H9 (cell line): ENCODE data around the gene TCOF1. TPM values are rescaled to one million over a fixed set of nuclear protein-coding genes. Genes with fewer than 3 reads are reported as not detected.

ENCODE experiments used
- DNase-seq: peaks from one replicate; pipeline ENCODE4 v3.0.0-alpha.2; 2017
- H2AFZ ChIP-seq: one replicate; pipeline ENCODE4 v1.6.1; 2013; ENCODE audit warnings: mild to moderate bottlenecking, low read length, control low read depth, moderate library complexity
- H2AK5ac ChIP-seq: 2 replicates; pipeline ENCODE4 v1.6.1; 2013; ENCODE audit warnings: low read length, control low read depth, mixed read lengths; ENCODE audit not compliant: insufficient read length
- H2BK120ac ChIP-seq: one replicate; pipeline ENCODE4 v1.6.1; 2013; ENCODE audit warnings: low read depth, mild to moderate bottlenecking, low read length, control low read depth, inconsistent platforms; ENCODE audit not compliant: poor library complexity, severe bottlenecking
- H2BK12ac ChIP-seq: 2 replicates; pipeline ENCODE4 v1.6.1; 2013; ENCODE audit warnings: low read length, control low read depth, mixed read lengths, low read depth; ENCODE audit not compliant: insufficient read length
- H2BK15ac ChIP-seq: 2 replicates; pipeline ENCODE4 v1.6.1; 2013; ENCODE audit warnings: low read depth, low read length, control low read depth
- H2BK20ac ChIP-seq: one replicate; pipeline ENCODE4 v1.6.1; 2013; ENCODE audit warnings: low read depth, mild to moderate bottlenecking, low read length, control low read depth, inconsistent platforms; ENCODE audit not compliant: poor library complexity, severe bottlenecking
- H2BK5ac ChIP-seq: 2 replicates; pipeline ENCODE4 v1.6.1; 2013; ENCODE audit warnings: low read length, control low read depth, mixed read lengths; ENCODE audit not compliant: insufficient read length
- H3K14ac ChIP-seq: 2 replicates; pipeline ENCODE4 v1.6.1; 2013; ENCODE audit warnings: low read length, control low read depth; ENCODE audit not compliant: insufficient read depth
- H3K18ac ChIP-seq: 2 replicates; pipeline ENCODE4 v1.6.1; 2013; ENCODE audit warnings: low read depth, mild to moderate bottlenecking, mixed read lengths, low read length, control low read depth; ENCODE audit not compliant: insufficient read length
- H3K23ac ChIP-seq: 2 replicates; pipeline ENCODE4 v1.6.1; 2013; ENCODE audit warnings: low read length, control low read depth, mixed read lengths, low read depth; ENCODE audit not compliant: insufficient read length
- H3K23me2 ChIP-seq: 2 replicates; pipeline ENCODE4 v1.6.1; 2013; ENCODE audit warnings: low read depth, mild to moderate bottlenecking, mixed read lengths, low read length, control low read depth; ENCODE audit not compliant: insufficient read length, poor library complexity, severe bottlenecking
- H3K27ac ChIP-seq: 2 replicates; pipeline ENCODE4 v1.5.1; 2013; ENCODE audit warnings: low read length, control low read depth, mixed read lengths, low read depth; ENCODE audit not compliant: insufficient read length
- H3K27me3 ChIP-seq: 2 replicates; pipeline ENCODE4 v1.6.1; 2013; ENCODE audit warnings: low read length, control low read depth, inconsistent platforms; ENCODE audit not compliant: insufficient read depth
- H3K4ac ChIP-seq: 2 replicates; pipeline ENCODE4 v1.6.1; 2013; ENCODE audit warnings: low read depth, mild to moderate bottlenecking, control low read depth, inconsistent platforms, low read length, moderate library complexity
- H3K4me1 ChIP-seq: 2 replicates; pipeline ENCODE4 v1.6.1; 2013; ENCODE audit warnings: low read length, control low read depth, inconsistent platforms; ENCODE audit not compliant: insufficient read depth
- H3K4me2 ChIP-seq: 2 replicates; pipeline ENCODE4 v1.6.1; 2013; ENCODE audit warnings: low read length, control low read depth, mixed read lengths; ENCODE audit not compliant: insufficient read length, insufficient read depth
- H3K56ac ChIP-seq: 2 replicates; pipeline ENCODE4 v1.6.1; 2013; ENCODE audit warnings: low read depth, mild to moderate bottlenecking, mixed read lengths, low read length, control low read depth; ENCODE audit not compliant: insufficient read length
- H3K79me1 ChIP-seq: 2 replicates; pipeline ENCODE4 v1.6.1; 2013; ENCODE audit warnings: low read depth, mild to moderate bottlenecking, moderate library complexity, low read length, control low read depth, inconsistent platforms; ENCODE audit not compliant: insufficient read depth, poor library complexity, severe bottlenecking
- H3K79me2 ChIP-seq: 2 replicates; pipeline ENCODE4 v1.6.1; 2013; ENCODE audit warnings: low read length, control low read depth, inconsistent platforms; ENCODE audit not compliant: insufficient read depth
- H3K9ac ChIP-seq: 2 replicates; pipeline ENCODE4 v1.6.1; 2013; ENCODE audit warnings: low read length, control low read depth, mixed read lengths; ENCODE audit not compliant: insufficient read length; ENCODE audit errors: extremely low read depth
- H3K9me3 ChIP-seq: one replicate; pipeline ENCODE4 v1.6.1; 2013; ENCODE audit warnings: low read depth, low read length, inconsistent platforms; ENCODE audit not compliant: control insufficient read depth
- H3T11ph ChIP-seq: one replicate; pipeline ENCODE4 v1.6.1; 2013; ENCODE audit warnings: mild to moderate bottlenecking, low read length, control low read depth, inconsistent platforms
- H4K20me1 ChIP-seq: one replicate; pipeline ENCODE4 v1.6.1; 2013; ENCODE audit not compliant: control insufficient read depth, insufficient read length, insufficient read depth
- H4K5ac ChIP-seq: 2 replicates; pipeline ENCODE4 v1.6.1; 2013; ENCODE audit warnings: low read depth, mild to moderate bottlenecking, mixed read lengths, low read length, control low read depth; ENCODE audit not compliant: insufficient read length
- H4K8ac ChIP-seq: replicated peaks from 2 replicates; pipeline ENCODE4 v1.6.1; 2013; ENCODE audit warnings: low read length, control low read depth, mixed read lengths, low read depth; ENCODE audit not compliant: insufficient read length
- H4K91ac ChIP-seq: 2 replicates; pipeline ENCODE4 v1.6.1; 2013; ENCODE audit warnings: low read depth, mild to moderate bottlenecking, moderate library complexity, mixed read lengths, low read length, control low read depth; ENCODE audit not compliant: insufficient read length
- H3K27ac Mint-ChIP-seq, 3 experiments: 2 replicates in 2 of 3; 3 replicates in 1 of 3; pipeline ENCODE4 v1.8.0; 2020 to 2021; ENCODE audit warnings: mixed read lengths in 3 of 3, mild to moderate bottlenecking in 1 of 3, moderate library complexity in 1 of 3
- H3K27me3 Mint-ChIP-seq: 2 replicates; pipeline ENCODE4 v1.8.0; 2021; ENCODE audit warnings: low read depth, mild to moderate bottlenecking, moderate library complexity, mixed read lengths
- H3K36me3 Mint-ChIP-seq, 3 experiments: 2 replicates in 2 of 3; 3 replicates in 1 of 3; pipeline ENCODE4 v1.8.0; 2020 to 2021; ENCODE audit warnings: low read depth in 3 of 3, mixed read lengths in 3 of 3; ENCODE audit not compliant: insufficient read depth in 1 of 3
- H3K4me1 Mint-ChIP-seq, 2 experiments: 2 replicates each; pipeline ENCODE4 v1.8.0; 2020; ENCODE audit warnings: mixed read lengths in 2 of 2
- H3K4me3 Mint-ChIP-seq, 2 experiments: 2 replicates in 1 of 2; 3 replicates in 1 of 2; pipeline ENCODE4 v1.8.0; 2020 to 2021; ENCODE audit warnings: mild to moderate bottlenecking in 2 of 2, mixed read lengths in 2 of 2, moderate library complexity in 1 of 2
- H3K9me3 Mint-ChIP-seq, 2 experiments: 2 replicates in 1 of 2; 3 replicates in 1 of 2; pipeline ENCODE4 v1.8.0; 2020; ENCODE audit warnings: mild to moderate bottlenecking in 2 of 2, mixed read lengths in 2 of 2, moderate library complexity in 1 of 2
- WGBS: extraction: QIAGEN DNeasy Blood & Tissue Kit; methylation state at CpG from one replicate; pipeline ENCODE4 v1.1.7; 2013; ENCODE audit warnings: missing lambda C conversion rate, low lambda C conversion rate, mixed read lengths; ENCODE audit not compliant: insufficient read length; ENCODE audit errors: extremely low coverage; 5-methylcytosine and 5-hydroxymethylcytosine counted together
- total RNA-seq: library from RNA; stranded (reverse); gene quantifications from 2 replicates; pipeline ENCODE4 v1.2.1, GENCODE V29; 2021
- TF ChIP-seq, protein P1 (sequence below): fragments of 200-600 bp; sonication (generic); conservative IDR thresholded peaks from 3 replicates; pipeline ENCODE4 v1.8.0; 2021; ENCODE audit warnings: antibody characterized with exemption, mild to moderate bottlenecking

The TCOF1 gene
- total RNA-seq, 1 experiment from 2014 or later = 128 TPM

DNA sequence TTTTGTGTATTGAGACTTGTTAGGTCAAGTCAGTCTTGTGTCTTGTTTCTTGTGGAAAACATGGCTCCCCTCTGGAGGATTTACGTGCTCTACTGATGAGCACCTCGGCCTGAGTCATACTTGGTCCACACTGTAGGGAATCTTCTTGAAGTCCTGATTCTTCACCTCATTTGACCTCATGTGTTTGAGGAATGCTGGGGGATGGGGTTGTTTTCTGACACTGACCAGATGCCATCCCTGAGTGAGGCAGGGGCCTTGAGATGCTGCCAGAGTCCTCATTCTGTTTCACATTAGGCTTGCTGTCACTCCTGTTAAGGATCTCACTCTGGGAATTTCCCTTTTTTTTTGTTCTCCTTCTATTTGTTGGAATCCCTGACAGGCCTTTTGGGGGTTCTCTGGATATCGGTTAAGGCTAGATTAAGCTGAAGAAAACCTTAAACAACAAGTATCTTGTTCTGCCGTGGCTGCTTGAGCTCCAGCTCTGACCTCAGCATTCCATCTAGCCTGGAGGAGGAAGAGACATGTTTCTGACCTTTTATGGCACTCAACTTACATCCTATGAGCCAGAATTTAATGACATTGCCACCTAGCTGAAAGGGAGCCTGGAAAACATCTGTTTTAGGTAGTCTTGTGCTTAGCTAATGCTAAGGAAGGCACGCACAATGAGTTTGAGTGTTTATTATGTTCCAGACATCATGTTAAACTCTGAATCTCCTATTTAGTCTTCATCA is 20.6 kb downstream of the TCOF1 start:
- DNase-seq = no peak

More for the DNA sequence above, 20.6 kb downstream of the TCOF1 start:
- Histone ChIP-seq H2BK5ac (no peak overlapping the region), H3T11ph (no peak overlapping the region), H3K14ac (no peak overlapping the region), H2BK12ac (no peak overlapping the region), H3K9me3 (no peaks in the 10 kb centered on the region), H3K4me2 (no peak overlapping the region), H4K8ac (no peak overlapping the region), H4K91ac (no peak overlapping the region), H3K23ac (no peak overlapping the region), H3K79me2 (no peaks in the 10 kb centered on the region), H2BK120ac (no peak overlapping the region), H3K27ac (no peak overlapping the region), H2AFZ (no peak overlapping the region), H3K4me1 (no peaks in the 10 kb centered on the region), H2AK5ac (no peak overlapping the region), H3K4ac (no peak overlapping the region), H4K5ac (no peak overlapping the region), H3K79me1 (no peaks in the 10 kb centered on the region), H3K23me2 (no peaks in the 10 kb centered on the region), H3K18ac (no peak overlapping the region), H4K20me1 (no peaks in the 10 kb centered on the region), H3K56ac (no peak overlapping the region), H3K9ac (no peak overlapping the region), H3K27me3 (no peaks in the 10 kb centered on the region), H2BK15ac (no peak overlapping the region), H2BK20ac (no peak overlapping the region)
- WGBS = no CpG with 5 or more reads among the region's 5 CpGs
- Mint-ChIP-seq H3K9me3 (no peaks in the 10 kb centered on the region), H3K4me3 (no peak overlapping the region), H3K36me3 (peaks cover 50 to 98% (median 92%) of the 10 kb centered on the region in 3 experiments; a peak in 6 of 7 replicates), H3K27ac (no peak overlapping the region), H3K4me1 (no peaks in the 10 kb centered on the region), H3K27me3 (no peaks in the 10 kb centered on the region)
- TF ChIP-seq, protein P1, sequence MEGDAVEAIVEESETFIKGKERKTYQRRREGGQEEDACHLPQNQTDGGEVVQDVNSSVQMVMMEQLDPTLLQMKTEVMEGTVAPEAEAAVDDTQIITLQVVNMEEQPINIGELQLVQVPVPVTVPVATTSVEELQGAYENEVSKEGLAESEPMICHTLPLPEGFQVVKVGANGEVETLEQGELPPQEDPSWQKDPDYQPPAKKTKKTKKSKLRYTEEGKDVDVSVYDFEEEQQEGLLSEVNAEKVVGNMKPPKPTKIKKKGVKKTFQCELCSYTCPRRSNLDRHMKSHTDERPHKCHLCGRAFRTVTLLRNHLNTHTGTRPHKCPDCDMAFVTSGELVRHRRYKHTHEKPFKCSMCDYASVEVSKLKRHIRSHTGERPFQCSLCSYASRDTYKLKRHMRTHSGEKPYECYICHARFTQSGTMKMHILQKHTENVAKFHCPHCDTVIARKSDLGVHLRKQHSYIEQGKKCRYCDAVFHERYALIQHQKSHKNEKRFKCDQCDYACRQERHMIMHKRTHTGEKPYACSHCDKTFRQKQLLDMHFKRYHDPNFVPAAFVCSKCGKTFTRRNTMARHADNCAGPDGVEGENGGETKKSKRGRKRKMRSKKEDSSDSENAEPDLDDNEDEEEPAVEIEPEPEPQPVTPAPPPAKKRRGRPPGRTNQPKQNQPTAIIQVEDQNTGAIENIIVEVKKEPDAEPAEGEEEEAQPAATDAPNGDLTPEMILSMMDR = no peak
